Breast epithelium (tissue), 4 donors: Measurements from ENCODE around the gene DIRAS3. TPM values are rescaled to one million over a fixed set of nuclear protein-coding genes. Genes with fewer than 3 reads are reported as not detected.

Experiments
- DNase-seq, 2 donors: peaks; one replicate each; pipeline ENCODE4 v3.0.0-alpha.2; 2019; ENCODE audit warnings: low spot score in 2 of 2
- H3K27ac ChIP-seq, 2 donors: fragments of 200-600 bp; sonication (generic) in 1 of 2; one replicate each; pipeline ENCODE4 v1.5.1; 2016 to 2019; ENCODE audit warnings: mild to moderate bottlenecking in 1 of 2
- H3K27me3 ChIP-seq, 2 donors: fragments of 200-600 bp; sonication (generic) in 1 of 2; one replicate each; pipeline versions ENCODE4 v1.5.1 to v1.6.0; 2017 to 2019; ENCODE audit warnings: control low read depth in 1 of 2, mild to moderate bottlenecking in 1 of 2
- H3K36me3 ChIP-seq: fragments of 200-600 bp; one replicate; pipeline ENCODE4 v1.5.1; 2019
- H3K4me1 ChIP-seq, 2 donors: fragments of 200-600 bp; sonication (generic); one replicate each; pipeline ENCODE4 v1.5.1; 2016 to 2019; ENCODE audit warnings: control low read depth in 1 of 2
- H3K4me3 ChIP-seq, 3 donors: fragments of 200-600 bp; sonication (generic); 1 replicate in 2 of 3; 2 replicates in 1 of 3; pipeline ENCODE4 v1.5.1; 2016 to 2019; ENCODE audit warnings: mild to moderate bottlenecking in 3 of 3, moderate library complexity in 2 of 3
- H3K9me3 ChIP-seq, 2 donors: fragments of 200-600 bp; sonication (generic) in 1 of 2; one replicate each; pipeline ENCODE4 v1.5.1; 2016 to 2019; ENCODE audit warnings: control low read depth in 1 of 2
- CTCF ChIP-seq, 3 donors: fragments of 450-650 bp; IDR thresholded peaks; one replicate each; pipeline ENCODE4 v1.5.1; 2016 to 2017; ENCODE audit warnings: antibody characterized with exemption in 3 of 3, mild to moderate bottlenecking in 3 of 3, moderate library complexity in 3 of 3
- POLR2A ChIP-seq: fragments of 450-650 bp; IDR thresholded peaks from one replicate; pipeline ENCODE4 v1.6.1; 2016; ENCODE audit warnings: antibody characterized with exemption, mild to moderate bottlenecking, moderate library complexity
- POLR2AphosphoS5 ChIP-seq, 3 donors: sonication (generic); formaldehyde crosslinking; IDR thresholded peaks; one replicate each; pipeline ENCODE4 v1.6.1; 2017; ENCODE audit warnings: antibody characterized with exemption in 3 of 3
- intact Hi-C: fragments of 100-400 bp; cut with DNase I; formaldehyde crosslinking; loops from one replicate; pipeline ENCODE4 v1.15.1; 2023; ENCODE audit warnings: low total_unique reads
- total RNA-seq, 3 donors: library from RNA; depleted of rRNA; stranded (reverse); fragments of >200 nt; gene quantifications; one replicate each; pipeline ENCODE4 v1.1.0, GENCODE V29; 2016

DIRAS3 gene
- 10 to 100 TPM in 2 of 3 donors, under 1 TPM in 1; 0.96 to 14.4 (median 12.9) TPM for total RNA-seq

GRCh38 chr1:68049941-68050878, at the start of gene DIRAS3:
Gene DIRAS3, minus strand, starts transcription at chr1:68050627. Its CDS starts 3,330 bp downstream, at chr1:68047297.
- Histone ChIP-seq H3K4me1 (no peaks in the 10 kb centered on the region), H3K36me3 (no peaks in the 10 kb centered on the region), H3K4me3 (peak within 1 kb of the TSS; percentile 36 to 69 (median 53)), H3K27ac (peak within 1 kb of the TSS; percentile 40 to 71), H3K9me3 (peaks cover 0 to 5% of the 10 kb centered on the region in 2 donors), H3K27me3 (no peaks in the 10 kb centered on the region)
- intact Hi-C loops: no loop called here
- DNase-seq: peak in 1 of 2 donors; percentile 29
- no peak for TF ChIP-seq POLR2A
- peak in 1 of 3 donors; percentile 15 for TF ChIP-seq POLR2AphosphoS5 (IDR thresholded peaks at IDR 0.05)
- no peak for TF ChIP-seq CTCF (IDR thresholded peaks at IDR 0.05)

DNA sequence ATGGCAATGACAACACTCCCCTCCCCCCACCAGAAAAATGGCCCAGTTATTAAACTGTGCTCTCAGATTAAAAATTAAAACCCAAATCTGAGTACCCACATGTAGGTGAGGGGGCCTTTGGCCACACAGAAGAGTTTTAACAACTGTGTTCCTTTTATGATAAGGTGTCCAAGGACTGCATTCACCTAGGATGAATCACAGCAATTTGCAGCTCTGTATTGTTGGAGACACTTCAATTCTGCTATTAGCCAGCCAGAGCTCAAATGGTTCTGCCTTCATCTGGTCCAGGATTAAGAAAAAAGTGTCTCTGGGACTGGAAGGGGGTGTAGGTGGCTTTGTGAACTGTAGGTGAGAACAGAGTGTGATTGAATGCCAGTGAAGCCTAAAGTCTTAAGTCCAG, 43.3 kb upstream of the DIRAS3 start:
- no peak overlapping the region for H3K4me3 ChIP-seq
- intact Hi-C loops: no loop called here
- TF ChIP-seq POLR2AphosphoS5 (IDR thresholded peaks at IDR 0.05) (no peak), CTCF (IDR thresholded peaks at IDR 0.05) (no peak), POLR2A (no peak)
- no peak overlapping the region for H3K27ac ChIP-seq
- H3K27me3 ChIP-seq: no peaks in the 10 kb centered on the region
- H3K9me3 ChIP-seq: no peaks in the 10 kb centered on the region
- no peaks in the 10 kb centered on the region for H3K4me1 ChIP-seq
- no peak for DNase-seq
- H3K36me3 ChIP-seq: no peaks in the 10 kb centered on the region

DNA sequence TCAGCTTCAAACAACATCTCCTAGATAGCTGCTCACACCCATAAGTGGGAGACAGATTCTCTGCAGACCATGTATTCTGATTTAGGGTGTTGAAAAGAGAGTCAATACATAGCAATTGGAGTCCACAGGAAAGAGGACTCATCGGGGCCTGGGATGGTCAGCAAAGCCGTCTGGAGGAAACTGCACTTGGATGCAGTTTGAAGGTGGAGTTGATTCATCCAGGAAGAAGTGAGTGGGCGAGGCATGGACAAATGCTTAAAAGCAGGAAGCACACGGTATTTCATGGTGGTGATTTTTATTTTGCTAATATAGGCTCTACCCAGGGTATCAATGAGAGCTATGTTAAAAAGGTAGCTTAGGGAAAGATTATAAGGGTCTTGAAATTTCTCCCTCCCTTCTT, 36.8 kb upstream of the DIRAS3 start:
- Histone ChIP-seq H3K4me1 (no peaks in the 10 kb centered on the region), H3K36me3 (no peaks in the 10 kb centered on the region), H3K27me3 (no peaks in the 10 kb centered on the region), H3K9me3 (no peaks in the 10 kb centered on the region), H3K27ac (no peak overlapping the region), H3K4me3 (no peak overlapping the region)
- no peak for DNase-seq
- intact Hi-C loops: no loop called here
- TF ChIP-seq POLR2A (no peak), CTCF (IDR thresholded peaks at IDR 0.05) (no peak)

- Histone ChIP-seq H3K27ac (no peak overlapping the region), H3K36me3 (no peaks in the 10 kb centered on the region), H3K4me3 (no peak overlapping the region), H3K27me3 (no peaks in the 10 kb centered on the region), H3K9me3 (no peaks in the 10 kb centered on the region), H3K4me1 (no peaks in the 10 kb centered on the region)
- TF ChIP-seq POLR2AphosphoS5 (IDR thresholded peaks at IDR 0.05): no peak
- TF ChIP-seq POLR2A: no peak
- no peak for TF ChIP-seq CTCF (IDR thresholded peaks at IDR 0.05)
- DNase-seq: no peak
- intact Hi-C loops: no loop called here
Measured at GRCh38 chr1:68085752-68086151, 35.3 kb upstream of the DIRAS3 start.

DNA sequence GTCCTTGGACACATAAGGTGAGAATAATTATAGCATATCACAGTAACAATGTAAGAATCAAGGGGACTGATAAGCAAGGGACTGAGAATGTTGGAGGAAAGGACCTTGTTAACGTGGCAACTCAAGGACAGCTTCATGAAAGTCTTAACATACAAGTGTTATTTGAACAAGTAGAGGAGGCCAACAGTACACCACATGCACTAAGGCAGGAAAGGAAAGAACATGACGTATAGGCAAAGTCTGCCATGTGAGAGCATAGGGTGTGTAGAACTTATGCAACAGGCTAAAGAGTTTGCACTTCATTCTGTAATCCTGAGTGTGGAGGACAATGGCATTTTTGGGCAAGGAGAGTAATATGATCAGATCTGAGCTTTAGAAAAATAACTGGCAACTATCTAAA, 33.3 kb upstream of the DIRAS3 start:
- DNase-seq: no peak
- Histone ChIP-seq H3K27me3 (no peaks in the 10 kb centered on the region), H3K4me3 (no peak overlapping the region), H3K36me3 (no peaks in the 10 kb centered on the region), H3K4me1 (no peaks in the 10 kb centered on the region), H3K27ac (no peak overlapping the region), H3K9me3 (no peaks in the 10 kb centered on the region)
- no peak for TF ChIP-seq POLR2A
- intact Hi-C loops: no loop called here
